Raji (cell line): Measurements from ENCODE around the gene MUC20.

Experiments used
- POLR2A ChIP-seq: IDR thresholded peaks from 2 replicates; pipeline ENCODE4 v1.6.1; 2011; ENCODE audit warnings: low read depth, low read length, control low read depth; ENCODE audit not compliant: insufficient read depth

MUC20 gene

DNA sequence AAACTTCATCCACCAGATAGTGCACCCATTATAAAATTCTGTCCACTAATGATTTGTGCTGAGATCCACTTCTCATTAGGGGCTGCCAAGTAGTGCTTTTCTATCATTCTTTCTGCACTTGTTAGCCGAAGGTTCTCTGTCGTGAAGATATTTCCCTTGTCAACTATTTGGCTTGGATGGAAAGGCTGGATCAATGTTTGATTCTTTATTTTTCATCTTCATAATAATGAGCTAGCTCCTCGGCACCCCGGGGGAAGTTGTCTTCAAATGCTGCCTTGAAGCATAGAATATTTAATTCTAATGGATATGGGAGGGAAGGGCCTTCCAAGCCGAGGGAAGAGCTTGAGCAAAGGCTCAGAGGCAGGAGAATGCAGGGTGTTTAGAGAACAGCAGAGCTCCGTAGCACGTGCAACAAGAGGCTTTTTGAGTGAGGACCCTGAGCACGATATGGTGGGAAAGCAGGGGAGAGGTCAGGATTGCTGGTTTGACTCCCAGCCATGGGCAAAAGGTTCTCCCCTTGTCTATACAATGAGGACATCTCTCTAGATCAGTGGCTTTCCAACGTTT, 16.3 kb upstream of the MUC20 start:
- no peak for TF ChIP-seq POLR2A

DNA sequence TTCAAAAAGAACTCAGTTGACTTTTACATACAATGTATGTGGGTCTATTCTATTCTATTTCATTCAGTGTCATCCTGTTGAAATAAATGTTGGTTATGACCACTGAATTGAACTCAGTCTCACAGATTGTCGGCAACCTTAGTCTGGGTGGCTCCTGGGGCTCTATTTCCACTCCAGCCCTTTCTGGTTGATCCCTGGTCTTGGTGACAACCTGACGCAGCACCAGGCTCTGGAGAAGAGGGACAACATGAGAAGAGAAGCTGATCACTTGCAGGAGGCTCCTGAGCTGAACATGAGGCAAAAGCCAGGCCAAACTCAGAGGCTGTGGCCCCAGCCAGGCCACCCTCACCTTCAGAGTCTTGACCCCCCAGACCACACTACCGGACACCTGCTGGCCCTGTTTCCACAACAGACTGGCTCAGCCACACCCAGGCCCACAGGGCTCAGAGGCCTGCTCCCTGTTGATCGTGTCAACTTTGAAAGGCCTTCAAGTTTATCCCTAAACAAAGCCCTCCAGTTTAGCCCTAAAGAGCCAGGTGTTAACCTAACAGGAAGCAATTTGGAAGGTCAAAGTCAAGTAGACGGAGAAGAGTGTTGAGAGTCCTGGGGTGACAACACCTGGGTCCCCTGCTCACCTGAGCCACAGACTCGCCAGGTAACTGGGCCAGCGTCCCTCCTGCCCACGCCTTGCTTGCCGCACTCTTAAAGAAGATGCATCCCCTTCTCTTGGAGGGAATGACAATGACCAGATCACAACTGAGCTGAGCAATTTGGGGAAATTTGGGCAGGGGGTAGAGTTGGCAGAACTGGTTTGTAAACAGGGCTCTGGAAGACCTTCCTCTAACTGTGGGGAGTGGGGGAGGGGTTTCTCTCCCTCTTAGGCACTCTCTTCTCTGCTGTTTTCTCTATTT, 15.4 kb upstream of the MUC20 start:
- TF ChIP-seq POLR2A, result no peak

DNA sequence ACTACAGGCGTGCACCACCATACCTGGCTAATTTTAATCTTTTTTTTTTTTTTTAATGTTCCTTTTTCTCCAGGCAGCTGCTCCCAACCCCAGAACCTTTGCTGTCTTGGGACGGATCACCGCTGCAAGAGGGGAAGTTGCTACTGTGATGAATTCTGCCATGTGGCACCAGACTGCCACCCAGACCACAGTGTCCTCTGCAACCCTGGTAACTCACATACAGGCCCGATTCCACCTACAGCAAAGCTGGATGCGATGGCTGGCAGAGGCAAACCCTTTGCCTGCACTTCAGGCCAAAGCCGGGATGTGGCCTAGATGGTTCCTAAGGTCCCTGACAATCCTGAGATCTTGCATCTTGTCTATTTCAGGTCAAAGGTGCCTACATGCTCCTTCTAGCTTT, 12.7 kb upstream of the MUC20 start:
- TF ChIP-seq POLR2A, result no peak

DNA sequence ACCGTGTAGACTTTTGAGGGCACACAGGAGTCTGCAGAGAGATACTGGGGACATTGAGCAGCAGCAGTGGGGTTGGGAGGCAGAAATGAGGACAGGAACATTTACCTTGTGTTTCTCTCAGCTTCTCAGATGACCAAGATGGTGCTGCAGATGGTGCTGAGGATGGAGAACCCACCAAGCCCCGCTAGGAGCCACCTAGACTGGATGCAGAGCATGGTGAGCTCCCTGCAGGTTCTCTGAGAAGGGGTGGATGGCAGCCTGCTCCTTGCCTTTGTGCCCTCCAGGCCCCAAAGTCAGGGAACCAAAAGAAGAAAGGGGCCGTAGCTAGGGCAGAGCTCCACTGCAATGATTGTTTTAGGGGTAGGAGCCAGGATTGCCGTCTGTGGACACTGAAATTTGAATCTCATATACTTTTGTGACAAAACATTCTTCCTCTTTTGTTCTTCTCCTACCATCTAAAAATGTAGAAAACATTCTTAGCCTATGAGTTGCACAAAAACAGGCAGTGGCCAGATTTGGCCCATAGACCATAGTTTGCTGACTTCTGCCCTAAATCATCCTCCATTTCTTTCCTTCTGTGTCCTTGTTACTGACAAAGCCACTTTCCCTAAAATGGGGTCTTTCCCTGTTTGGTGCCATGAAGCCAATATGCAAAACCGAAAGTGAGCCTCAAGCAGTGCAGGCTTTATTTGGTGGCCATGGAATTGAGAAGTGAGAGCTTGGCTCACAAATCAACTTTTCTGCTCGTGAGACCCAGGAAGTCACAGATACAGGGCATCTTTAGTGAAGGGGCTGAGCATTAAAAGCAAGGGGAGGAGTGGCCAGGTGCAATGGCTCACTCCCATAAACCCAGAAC, 11.9 kb upstream of the MUC20 start:
- no peak for TF ChIP-seq POLR2A

DNA sequence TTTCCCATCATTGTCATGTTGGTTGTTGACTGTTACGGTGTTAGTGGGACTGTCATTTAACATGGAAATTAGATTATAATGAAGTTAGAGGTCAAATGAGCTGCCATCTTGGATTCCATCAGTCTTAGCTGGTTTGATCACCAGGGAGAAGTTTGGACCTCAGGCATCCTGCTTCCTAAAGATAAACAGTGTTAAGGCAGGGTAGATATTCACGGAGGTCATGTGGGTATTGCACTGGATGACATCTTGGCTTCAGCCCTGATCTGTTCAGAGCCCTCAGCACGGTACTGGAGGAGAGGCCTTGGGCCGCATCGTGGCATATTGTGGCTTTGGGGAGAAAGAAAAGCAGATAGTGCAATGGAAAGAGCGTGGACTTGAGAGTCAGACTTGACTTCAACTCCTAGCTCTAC, 11.1 kb upstream of the MUC20 start:
- TF ChIP-seq POLR2A, result no peak

DNA sequence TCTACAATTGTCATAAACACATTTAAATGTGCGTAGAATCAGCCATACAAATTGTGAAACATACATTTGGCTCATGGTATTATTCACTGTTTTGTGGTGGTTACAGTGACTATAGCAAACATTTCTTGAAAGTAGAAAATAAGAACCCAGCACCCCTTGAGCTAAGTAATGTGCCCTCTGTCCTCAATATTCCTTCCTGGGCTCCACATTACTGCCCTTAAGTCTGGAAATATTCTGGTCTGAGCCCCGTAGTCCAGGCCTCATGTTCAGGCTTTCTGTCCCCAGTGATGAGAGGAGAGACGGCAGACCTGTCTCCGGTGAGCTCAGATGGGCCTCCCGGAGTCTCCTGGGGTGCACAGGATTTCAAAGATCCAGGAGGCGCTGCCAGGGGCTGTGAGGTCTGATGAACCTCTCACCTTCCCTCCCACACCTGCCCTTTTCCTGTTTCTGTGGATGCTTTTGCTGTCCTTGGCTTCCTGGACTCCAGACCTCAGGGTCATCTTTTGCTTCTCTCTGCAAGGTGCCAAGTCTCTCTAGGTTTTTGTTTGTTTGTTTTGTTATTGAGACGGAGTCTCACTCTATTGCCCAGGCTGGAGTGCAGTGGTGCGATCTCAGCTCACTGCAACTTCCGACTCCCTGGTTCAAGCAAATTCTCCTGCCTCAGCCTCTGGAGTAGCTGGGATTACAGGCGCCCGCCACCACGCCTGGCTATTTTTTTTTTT, 8.8 kb upstream of the MUC20 start:
- TF ChIP-seq POLR2A, result no peak

DNA sequence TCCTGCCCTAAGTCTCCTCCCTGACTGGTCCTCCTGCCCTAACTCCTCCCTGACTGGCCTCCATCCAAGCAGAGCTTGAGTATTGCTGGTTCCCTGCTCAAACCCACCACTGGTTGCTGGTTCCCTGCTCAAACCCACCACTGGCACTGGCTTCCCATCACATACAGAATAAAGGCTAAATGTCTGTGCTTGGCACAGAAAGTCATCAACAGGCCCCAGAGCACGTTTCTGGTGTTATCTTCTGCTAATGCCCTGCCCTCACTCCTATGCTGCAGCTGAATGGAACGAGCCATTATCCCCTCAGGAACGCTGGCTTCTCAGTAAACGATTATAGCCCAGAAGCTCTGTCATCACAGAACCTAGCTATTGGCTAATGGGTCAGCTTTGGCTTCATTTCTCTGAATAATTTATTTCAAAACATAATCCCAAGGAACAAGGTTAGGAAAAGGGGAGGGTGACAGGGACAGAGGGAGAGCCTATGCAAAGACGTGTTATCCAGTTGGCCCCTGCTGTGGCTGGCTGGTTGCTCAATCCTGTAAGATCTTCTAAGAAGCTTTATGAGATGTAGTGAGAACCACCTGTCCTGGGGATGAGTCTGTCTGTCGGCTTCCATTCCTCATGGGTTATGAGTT, 6.3 kb upstream of the MUC20 start:
- TF ChIP-seq POLR2A, result no peak

DNA sequence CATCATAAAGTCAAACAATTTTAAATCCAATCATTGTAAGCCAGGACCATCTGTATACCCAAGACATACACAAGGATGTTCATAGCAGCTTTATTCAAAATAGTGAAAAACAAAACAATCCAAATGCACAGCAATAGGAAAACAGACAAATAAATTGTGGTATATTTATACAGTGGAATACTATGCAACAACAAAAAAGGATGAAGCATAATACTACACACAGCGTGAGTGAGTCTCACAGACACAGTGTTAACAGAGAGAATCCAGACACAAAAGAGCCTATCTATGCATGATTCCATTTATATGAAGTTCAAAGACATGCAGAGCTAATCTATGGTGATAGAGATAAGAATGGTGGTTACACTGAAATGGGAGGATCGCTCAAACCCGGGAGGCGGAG, 5.6 kb upstream of the MUC20 start:
- TF ChIP-seq POLR2A, result no peak

DNA sequence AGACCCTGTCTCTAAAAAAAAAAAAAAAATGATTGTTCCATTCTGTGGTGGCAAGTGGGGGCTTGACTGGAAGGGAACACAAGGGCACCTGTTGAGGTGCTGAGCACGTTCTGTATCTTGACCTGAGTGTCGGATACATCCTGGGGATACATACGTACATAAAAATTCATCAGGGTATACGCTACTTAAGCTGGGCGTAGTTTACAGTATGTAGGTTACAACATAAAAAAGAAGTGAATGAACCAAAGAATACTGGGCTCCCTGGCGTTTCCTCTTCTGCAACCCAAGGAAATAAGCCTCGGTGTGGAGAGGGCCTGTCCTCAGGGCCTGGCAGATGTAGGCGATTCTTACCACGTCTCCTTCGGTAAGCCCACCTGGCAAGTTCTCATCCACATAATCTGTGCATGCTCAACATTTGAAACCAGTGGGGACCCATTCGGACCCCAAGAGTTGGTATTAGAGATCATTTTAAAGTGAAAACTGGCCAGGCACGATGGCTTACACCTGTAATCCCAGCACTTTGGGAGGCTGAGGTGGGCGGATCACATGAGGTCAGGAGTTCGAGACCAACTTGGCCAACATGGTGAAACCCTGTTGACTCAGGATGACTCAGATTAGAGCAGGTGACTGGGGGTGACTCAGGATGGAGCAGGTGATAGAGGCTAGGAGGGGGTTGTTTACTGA, 5.1 kb upstream of the MUC20 start:
- no peak for TF ChIP-seq POLR2A

DNA sequence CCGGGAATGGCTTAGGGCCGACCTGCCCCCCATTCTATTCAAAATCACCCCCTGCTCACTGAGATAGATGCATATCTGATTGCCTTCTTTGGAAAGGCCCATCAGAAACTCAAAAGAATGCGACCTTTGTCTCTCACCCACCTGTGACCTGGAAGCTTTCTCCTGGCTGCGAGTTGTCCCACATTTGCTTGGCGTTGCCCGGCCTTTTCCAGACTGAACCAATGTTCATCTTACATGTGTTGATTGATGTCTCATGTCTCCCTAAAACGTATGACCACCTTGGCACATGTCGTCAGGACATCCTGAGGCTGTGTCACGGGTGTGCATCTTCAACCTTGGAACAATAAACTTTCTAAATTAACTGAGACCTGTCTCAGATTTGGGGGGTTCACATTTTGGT, 3.4 kb upstream of the MUC20 start:
- TF ChIP-seq POLR2A, result no peak

DNA sequence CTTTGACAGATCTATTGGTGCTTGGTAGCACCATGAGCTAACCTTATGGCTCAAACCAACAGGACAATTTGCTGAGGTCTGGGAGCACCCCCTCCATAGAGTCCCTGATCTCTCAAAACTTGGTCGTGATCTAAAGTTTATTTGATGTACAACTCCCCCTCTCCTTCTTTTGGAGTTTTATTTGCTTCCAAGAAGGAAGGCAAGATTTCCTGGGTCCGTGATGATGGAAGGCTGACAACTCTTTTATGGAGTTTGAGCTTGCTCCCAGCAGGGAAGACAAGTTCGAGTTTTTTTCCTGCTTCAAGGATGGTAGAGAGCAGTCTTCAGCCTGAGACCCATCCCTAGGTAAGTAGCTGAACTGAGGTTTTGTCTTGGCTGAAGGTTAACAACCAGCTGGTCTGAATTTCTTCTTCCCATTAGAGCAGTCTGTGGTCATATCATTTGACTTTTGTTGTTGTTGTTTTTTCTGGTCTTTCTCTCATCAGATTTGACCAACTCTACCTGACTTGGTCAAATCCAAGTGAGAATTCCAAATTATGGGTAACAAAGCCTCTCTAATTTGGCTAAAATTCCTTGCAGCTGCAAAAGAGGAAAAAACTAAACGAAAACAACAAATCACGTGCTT, 2.8 kb upstream of the MUC20 start:
- TF ChIP-seq POLR2A, result no peak

DNA sequence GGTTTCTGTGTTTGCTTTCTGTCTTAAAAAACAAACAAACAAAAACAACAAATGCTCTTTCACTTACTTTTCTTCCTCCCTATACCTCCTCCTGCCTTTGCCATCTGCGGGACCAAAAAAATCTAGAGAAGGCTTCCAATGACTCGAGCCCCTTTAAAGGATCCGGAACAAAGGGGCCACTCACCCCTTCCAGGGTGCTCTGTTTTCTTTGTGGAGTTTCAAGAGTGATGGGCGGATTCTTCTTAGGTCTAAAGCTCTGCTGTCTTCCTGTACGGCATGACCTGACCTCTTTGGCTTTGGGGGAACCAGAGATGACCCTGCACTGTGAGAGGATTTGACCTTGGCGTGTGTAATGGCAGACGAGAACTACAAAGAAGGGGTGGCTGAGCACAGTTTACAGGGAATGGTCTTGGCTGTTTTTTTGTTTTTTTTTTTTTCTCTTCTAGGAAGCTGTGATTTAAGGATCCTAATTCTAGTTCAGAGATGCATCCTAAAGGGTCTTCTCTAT, 2.2 kb upstream of the MUC20 start:
- TF ChIP-seq POLR2A, result no peak

DNA sequence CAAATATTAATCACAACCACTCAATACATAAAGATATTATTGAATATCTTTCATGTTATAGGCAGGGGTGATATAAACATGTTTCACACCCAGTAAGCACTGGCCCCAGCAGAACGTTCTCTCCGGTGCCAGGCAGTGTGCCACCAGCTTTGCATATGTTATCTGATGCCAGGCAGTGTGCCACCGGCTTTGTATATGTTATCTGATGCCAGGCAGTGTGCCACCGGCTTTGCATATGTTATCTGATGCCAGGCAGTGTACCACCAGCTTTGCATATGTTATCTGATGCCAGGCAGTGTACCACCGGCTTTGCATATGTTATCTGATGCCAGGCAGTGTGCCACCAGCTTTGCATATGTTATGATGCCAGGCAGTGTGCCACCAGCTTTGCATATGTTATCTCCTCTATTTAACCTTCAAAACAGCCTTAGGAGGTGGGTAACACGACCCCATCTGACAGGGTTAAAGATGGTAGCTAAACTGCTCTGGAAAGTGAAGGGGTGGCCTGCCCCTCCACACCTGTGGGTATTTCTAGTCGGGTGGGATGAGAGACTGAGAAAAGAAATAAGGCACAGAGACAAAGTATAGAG, 6.9 kb downstream of the MUC20 start:
- no peak for TF ChIP-seq POLR2A
